Measurements from ENCODE around the gene IQGAP3.

GRCh38 chr1:156504821-156505678 is 67.3 kb downstream of the IQGAP3 start:
- TF ChIP-seq CTCF (IDR thresholded peaks at IDR 0.05; ENCODE audit: low read length) (no peak), EZH2phosphoT487 (IDR thresholded peaks at IDR 0.05; ENCODE audit: low read length) (no peak), EZH2 (optimal IDR thresholded peaks at IDR 0.05; ENCODE audit: low read depth, low read length) (no peak)
